Measurements from ENCODE around the gene GOLGA6A. TPM values are rescaled to one million over a fixed set of nuclear protein-coding genes. Genes with fewer than 3 reads are reported as not detected.
"Not testable (repeated sequence)": the region's sequence is repeated elsewhere in the genome, so short reads cannot be mapped to it uniquely, and the experiment has no call there.

Gene GOLGA6A
- total and polyA plus RNA-seq, 2 of the 13 experiments (the other 11 are each of a cell fraction or from before 2014, with no cell fraction given), result 0.04 to 0.22 TPM

- H4K20me1 ChIP-seq (ENCODE audit: insufficient read depth, low read length); H3K36me3 ChIP-seq (replicated peaks in 1 of 2; ENCODE audit: control insufficient read depth in 1 of 2, insufficient read depth in 2 of 2, low read length in 2 of 2); H3K27ac ChIP-seq (ENCODE audit: extremely low read length, insufficient read depth, low read length); H3K9me3 ChIP-seq (ENCODE audit: low read length); intact Hi-C loops (cut with micrococcal nuclease; ENCODE audit: unreplicated experiment); H3K79me2 ChIP-seq (ENCODE audit: insufficient read depth, low read length); H3K4me1 ChIP-seq (ENCODE audit: insufficient read depth, low read length); H3K4me3 ChIP-seq (replicated peaks in 1 of 3; ENCODE audit: insufficient read depth in 1 of 3, low read depth in 2 of 3, low read length in 3 of 3); H3K9ac ChIP-seq (ENCODE audit: insufficient read depth, low read depth, low read length); in situ Hi-C loops (cut with HindIII; ENCODE audit: extremely low pct_ligation_motif_present, low pct_unique_long_range_greater_than_20kb); FAIRE-seq; DNase-seq (ENCODE audit: low spot score); H2AFZ ChIP-seq (ENCODE audit: low read length); H3K4me2 ChIP-seq (ENCODE audit: low read depth, low read length); CTCF ChIA-PET (ENCODE audit: low intra/inter-chr PET ratio, low total read pairs); BruUV-seq (replicated peaks); H3K27me3 ChIP-seq (ENCODE audit: control insufficient read depth in 1 of 2, insufficient read depth in 2 of 2, low read length in 2 of 2); POLR2A ChIA-PET: not testable (repeated sequence)
- no CpG with 5 or more reads among the region's 27 CpGs for WGBS (ENCODE audit: low lambda C conversion rate)
- peak; percentile 72 for ATAC-seq
These were observed 14.6 kb upstream of the GOLGA6A start for GRCh38 chr15:74096753-74097474.

GRCh38 chr15:74095610-74096009 lies 13.3 kb upstream of the GOLGA6A start:
- H3K36me3 ChIP-seq (replicated peaks in 1 of 2; ENCODE audit: control insufficient read depth in 1 of 2, insufficient read depth in 2 of 2, low read length in 2 of 2); BruUV-seq (replicated peaks); POLR2A ChIA-PET; H3K27me3 ChIP-seq (ENCODE audit: control insufficient read depth in 1 of 2, insufficient read depth in 2 of 2, low read length in 2 of 2); H3K4me1 ChIP-seq (ENCODE audit: insufficient read depth, low read length); intact Hi-C loops (cut with micrococcal nuclease; ENCODE audit: unreplicated experiment); FAIRE-seq; H4K20me1 ChIP-seq (ENCODE audit: insufficient read depth, low read length); CTCF ChIA-PET (ENCODE audit: low intra/inter-chr PET ratio, low total read pairs); H3K9me3 ChIP-seq (ENCODE audit: low read length); ATAC-seq; H3K27ac ChIP-seq (ENCODE audit: extremely low read length, insufficient read depth, low read length); H3K9ac ChIP-seq (ENCODE audit: insufficient read depth, low read depth, low read length); H3K4me3 ChIP-seq (replicated peaks in 1 of 3; ENCODE audit: insufficient read depth in 1 of 3, low read depth in 2 of 3, low read length in 3 of 3); in situ Hi-C loops (cut with HindIII; ENCODE audit: extremely low pct_ligation_motif_present, low pct_unique_long_range_greater_than_20kb); H2AFZ ChIP-seq (ENCODE audit: low read length); H3K79me2 ChIP-seq (ENCODE audit: insufficient read depth, low read length); DNase-seq (ENCODE audit: low spot score); H3K4me2 ChIP-seq (ENCODE audit: low read depth, low read length): not testable (repeated sequence)
- 34% methylated on average over 5 of the region's 10 CpGs for WGBS (ENCODE audit: low lambda C conversion rate)

- H3K36me3 ChIP-seq (replicated peaks in 1 of 2; ENCODE audit: control insufficient read depth in 1 of 2, insufficient read depth in 2 of 2, low read length in 2 of 2); H3K9me3 ChIP-seq (ENCODE audit: low read length); H3K4me3 ChIP-seq (replicated peaks in 1 of 3; ENCODE audit: insufficient read depth in 1 of 3, low read depth in 2 of 3, low read length in 3 of 3); DNase-seq (ENCODE audit: low spot score); H3K79me2 ChIP-seq (ENCODE audit: insufficient read depth, low read length); BruUV-seq (replicated peaks); CTCF ChIA-PET (ENCODE audit: low intra/inter-chr PET ratio, low total read pairs); H2AFZ ChIP-seq (ENCODE audit: low read length); H3K27ac ChIP-seq (ENCODE audit: extremely low read length, insufficient read depth, low read length); H3K4me2 ChIP-seq (ENCODE audit: low read depth, low read length); H3K4me1 ChIP-seq (ENCODE audit: insufficient read depth, low read length); in situ Hi-C loops (cut with HindIII; ENCODE audit: extremely low pct_ligation_motif_present, low pct_unique_long_range_greater_than_20kb); ATAC-seq; FAIRE-seq; H4K20me1 ChIP-seq (ENCODE audit: insufficient read depth, low read length); POLR2A ChIA-PET; H3K27me3 ChIP-seq (ENCODE audit: control insufficient read depth in 1 of 2, insufficient read depth in 2 of 2, low read length in 2 of 2); intact Hi-C loops (cut with micrococcal nuclease; ENCODE audit: unreplicated experiment); H3K9ac ChIP-seq (ENCODE audit: insufficient read depth, low read depth, low read length): not testable (repeated sequence)
- no CpG with 5 or more reads among the region's 2 CpGs for WGBS (ENCODE audit: low lambda C conversion rate)
These were observed 12.2 kb upstream of the GOLGA6A start for GRCh38 chr15:74094567-74094966.

GRCh38 chr15:74075781-74076180 lies 6.6 kb downstream of the GOLGA6A start:
- H4K20me1 ChIP-seq (ENCODE audit: insufficient read depth, low read length); H3K9me3 ChIP-seq (ENCODE audit: low read length); intact Hi-C loops (cut with micrococcal nuclease; ENCODE audit: unreplicated experiment); H3K4me1 ChIP-seq (ENCODE audit: insufficient read depth, low read length); H3K9ac ChIP-seq (ENCODE audit: insufficient read depth, low read depth, low read length); ATAC-seq; H3K4me3 ChIP-seq (replicated peaks in 1 of 3; ENCODE audit: insufficient read depth in 1 of 3, low read depth in 2 of 3, low read length in 3 of 3); BruUV-seq (replicated peaks); CTCF ChIA-PET (ENCODE audit: low intra/inter-chr PET ratio, low total read pairs); H3K36me3 ChIP-seq (replicated peaks in 1 of 2; ENCODE audit: control insufficient read depth in 1 of 2, insufficient read depth in 2 of 2, low read length in 2 of 2); FAIRE-seq; POLR2A ChIA-PET; H2AFZ ChIP-seq (ENCODE audit: low read length); H3K4me2 ChIP-seq (ENCODE audit: low read depth, low read length); H3K27me3 ChIP-seq (ENCODE audit: control insufficient read depth in 1 of 2, insufficient read depth in 2 of 2, low read length in 2 of 2); H3K27ac ChIP-seq (ENCODE audit: extremely low read length, insufficient read depth, low read length); in situ Hi-C loops (cut with HindIII; ENCODE audit: extremely low pct_ligation_motif_present, low pct_unique_long_range_greater_than_20kb); DNase-seq (ENCODE audit: low spot score); H3K79me2 ChIP-seq (ENCODE audit: insufficient read depth, low read length): not testable (repeated sequence)
- 4% methylated on average over 3 of the region's 9 CpGs for WGBS (ENCODE audit: low lambda C conversion rate)

Data from HepG2 (cell line).